ENCODE results near the gene TMEM179. TPM values are rescaled to one million over a fixed set of nuclear protein-coding genes. Genes with fewer than 3 reads are reported as not detected.

Gene TMEM179
- polyA plus RNA-seq, 1 donor from 2014 or later = 20.3 TPM

DNA sequence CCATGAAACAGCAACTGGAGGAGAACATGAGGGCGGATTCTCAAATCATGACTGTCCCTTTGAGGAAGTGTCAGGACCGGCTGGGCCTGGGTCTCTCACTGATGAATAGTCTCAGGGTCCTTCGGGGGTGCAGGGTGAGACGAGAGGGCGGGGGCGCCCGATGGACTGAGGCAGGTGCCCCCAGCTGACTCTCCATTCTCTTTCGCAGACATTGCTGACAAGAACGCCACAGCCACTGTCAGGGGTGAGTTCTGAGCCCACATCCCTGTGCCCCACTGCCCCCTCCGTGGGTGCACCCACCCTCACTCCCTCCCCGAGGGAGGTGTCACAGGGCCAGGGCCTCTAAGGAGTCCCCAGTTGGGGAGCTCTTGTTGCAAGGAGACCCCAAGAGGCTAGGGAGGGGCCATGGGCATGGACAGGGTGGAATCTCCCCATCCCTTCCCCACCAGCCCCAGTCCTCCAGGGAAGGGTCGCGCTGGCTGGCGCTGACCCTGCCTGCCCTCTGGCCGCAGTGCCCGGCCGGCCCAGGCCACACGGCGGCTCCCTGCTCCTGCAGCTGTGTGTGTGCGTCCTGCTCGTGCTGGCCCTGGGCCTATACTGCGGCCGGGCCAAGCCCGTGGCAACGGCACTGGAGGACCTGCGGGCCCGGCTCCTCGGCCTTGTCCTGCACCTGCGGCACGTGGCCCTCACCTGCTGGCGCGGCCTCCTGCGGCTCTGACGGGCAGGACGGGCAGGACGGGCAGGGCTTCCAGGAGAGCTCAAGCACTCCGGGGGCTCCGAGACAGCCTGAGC is 16.3 kb downstream of the TMEM179 start:
- no peaks in the 10 kb centered on the region for H3F3A ChIP-seq (ENCODE audit: insufficient read depth, low read length, poor library complexity, severe bottlenecking)
- H3K27ac ChIP-seq (ENCODE audit: low read length) = no peak overlapping the region
- H3K9ac ChIP-seq (ENCODE audit: low read length) = no peak overlapping the region
- H3K79me2 ChIP-seq (replicated peaks; ENCODE audit: insufficient read depth, low read length) = no peaks in the 10 kb centered on the region
- no peaks in the 10 kb centered on the region for H4K20me1 ChIP-seq (ENCODE audit: insufficient read depth)
- no peaks in the 10 kb centered on the region for H3K9me3 ChIP-seq (ENCODE audit: low read length)
- TF ChIP-seq, protein P1, sequence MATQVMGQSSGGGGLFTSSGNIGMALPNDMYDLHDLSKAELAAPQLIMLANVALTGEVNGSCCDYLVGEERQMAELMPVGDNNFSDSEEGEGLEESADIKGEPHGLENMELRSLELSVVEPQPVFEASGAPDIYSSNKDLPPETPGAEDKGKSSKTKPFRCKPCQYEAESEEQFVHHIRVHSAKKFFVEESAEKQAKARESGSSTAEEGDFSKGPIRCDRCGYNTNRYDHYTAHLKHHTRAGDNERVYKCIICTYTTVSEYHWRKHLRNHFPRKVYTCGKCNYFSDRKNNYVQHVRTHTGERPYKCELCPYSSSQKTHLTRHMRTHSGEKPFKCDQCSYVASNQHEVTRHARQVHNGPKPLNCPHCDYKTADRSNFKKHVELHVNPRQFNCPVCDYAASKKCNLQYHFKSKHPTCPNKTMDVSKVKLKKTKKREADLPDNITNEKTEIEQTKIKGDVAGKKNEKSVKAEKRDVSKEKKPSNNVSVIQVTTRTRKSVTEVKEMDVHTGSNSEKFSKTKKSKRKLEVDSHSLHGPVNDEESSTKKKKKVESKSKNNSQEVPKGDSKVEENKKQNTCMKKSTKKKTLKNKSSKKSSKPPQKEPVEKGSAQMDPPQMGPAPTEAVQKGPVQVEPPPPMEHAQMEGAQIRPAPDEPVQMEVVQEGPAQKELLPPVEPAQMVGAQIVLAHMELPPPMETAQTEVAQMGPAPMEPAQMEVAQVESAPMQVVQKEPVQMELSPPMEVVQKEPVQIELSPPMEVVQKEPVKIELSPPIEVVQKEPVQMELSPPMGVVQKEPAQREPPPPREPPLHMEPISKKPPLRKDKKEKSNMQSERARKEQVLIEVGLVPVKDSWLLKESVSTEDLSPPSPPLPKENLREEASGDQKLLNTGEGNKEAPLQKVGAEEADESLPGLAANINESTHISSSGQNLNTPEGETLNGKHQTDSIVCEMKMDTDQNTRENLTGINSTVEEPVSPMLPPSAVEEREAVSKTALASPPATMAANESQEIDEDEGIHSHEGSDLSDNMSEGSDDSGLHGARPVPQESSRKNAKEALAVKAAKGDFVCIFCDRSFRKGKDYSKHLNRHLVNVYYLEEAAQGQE (IDR thresholded peaks at IDR 0.05; ENCODE audit: borderline replicate concordance) = no peak
- no peak for TF ChIP-seq TAF1 (IDR thresholded peaks at IDR 0.05; ENCODE audit: low read depth)
- TF ChIP-seq, protein P2, sequence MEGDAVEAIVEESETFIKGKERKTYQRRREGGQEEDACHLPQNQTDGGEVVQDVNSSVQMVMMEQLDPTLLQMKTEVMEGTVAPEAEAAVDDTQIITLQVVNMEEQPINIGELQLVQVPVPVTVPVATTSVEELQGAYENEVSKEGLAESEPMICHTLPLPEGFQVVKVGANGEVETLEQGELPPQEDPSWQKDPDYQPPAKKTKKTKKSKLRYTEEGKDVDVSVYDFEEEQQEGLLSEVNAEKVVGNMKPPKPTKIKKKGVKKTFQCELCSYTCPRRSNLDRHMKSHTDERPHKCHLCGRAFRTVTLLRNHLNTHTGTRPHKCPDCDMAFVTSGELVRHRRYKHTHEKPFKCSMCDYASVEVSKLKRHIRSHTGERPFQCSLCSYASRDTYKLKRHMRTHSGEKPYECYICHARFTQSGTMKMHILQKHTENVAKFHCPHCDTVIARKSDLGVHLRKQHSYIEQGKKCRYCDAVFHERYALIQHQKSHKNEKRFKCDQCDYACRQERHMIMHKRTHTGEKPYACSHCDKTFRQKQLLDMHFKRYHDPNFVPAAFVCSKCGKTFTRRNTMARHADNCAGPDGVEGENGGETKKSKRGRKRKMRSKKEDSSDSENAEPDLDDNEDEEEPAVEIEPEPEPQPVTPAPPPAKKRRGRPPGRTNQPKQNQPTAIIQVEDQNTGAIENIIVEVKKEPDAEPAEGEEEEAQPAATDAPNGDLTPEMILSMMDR (IDR thresholded peaks at IDR 0.05; ENCODE audit: poor library complexity, severe bottlenecking) = no peak
- TF ChIP-seq RAD21 (conservative IDR thresholded peaks at IDR 0.05) = no peak
- TF ChIP-seq EP300 (conservative IDR thresholded peaks at IDR 0.05; ENCODE audit: poor library complexity, severe bottlenecking) = no peak
- TF ChIP-seq EZH2 (IDR thresholded peaks at IDR 0.05; ENCODE audit: borderline replicate concordance, insufficient read depth, low read length, poor library complexity, severe bottlenecking) = no peak
- TF ChIP-seq MXI1 (conservative IDR thresholded peaks at IDR 0.05; ENCODE audit: poor library complexity, severe bottlenecking) = no peak
- TF ChIP-seq SMC3 (conservative IDR thresholded peaks at IDR 0.05; ENCODE audit: poor library complexity) = no peak
- TF ChIP-seq POLR2AphosphoS5 (IDR thresholded peaks at IDR 0.05) = no peak
- no peaks in the 10 kb centered on the region for H3K9me2 ChIP-seq (ENCODE audit: insufficient read depth, low read length)
- H3K36me3 ChIP-seq (ENCODE audit: insufficient read depth, low read length) = no peaks in the 10 kb centered on the region
- no peak overlapping the region for H3K4me2 ChIP-seq (ENCODE audit: low read length)
- H3K4me3 ChIP-seq (ENCODE audit: low read length) = no peak overlapping the region
- no peaks in the 10 kb centered on the region for H3K27me3 ChIP-seq (ENCODE audit: insufficient read depth, low read depth, low read length)
- no peak overlapping the region for H2AFZ ChIP-seq (ENCODE audit: low read depth, low read length)

DNA sequence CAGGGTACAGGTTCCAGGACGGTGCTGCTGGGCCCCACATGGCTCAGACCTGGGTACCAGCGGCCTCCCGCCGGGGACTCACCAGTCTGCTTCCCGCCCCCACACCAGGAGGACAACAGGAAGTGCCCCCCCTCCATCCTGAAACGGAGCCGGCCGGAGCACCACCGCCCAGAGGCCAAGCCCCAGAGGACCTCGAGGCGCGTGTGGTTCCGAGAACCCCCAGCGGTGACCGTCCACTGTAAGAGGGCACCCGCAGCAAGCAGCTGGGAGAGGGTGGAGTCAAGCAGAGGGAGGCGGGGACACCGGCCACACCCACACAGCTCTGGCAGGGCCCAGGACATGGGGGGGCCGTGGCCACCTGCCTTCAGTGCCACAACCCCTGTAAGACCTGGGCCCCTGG is 16.9 kb downstream of the TMEM179 start:
- Histone ChIP-seq H3F3A (ENCODE audit: insufficient read depth, low read length, poor library complexity, severe bottlenecking) (no peaks in the 10 kb centered on the region), H3K4me2 (ENCODE audit: low read length) (no peak overlapping the region), H3K79me2 (replicated peaks; ENCODE audit: insufficient read depth, low read length) (no peaks in the 10 kb centered on the region), H3K9me3 (ENCODE audit: low read length) (no peaks in the 10 kb centered on the region), H2AFZ (ENCODE audit: low read depth, low read length) (no peak overlapping the region), H3K9me2 (ENCODE audit: insufficient read depth, low read length) (no peaks in the 10 kb centered on the region), H3K27me3 (ENCODE audit: insufficient read depth, low read depth, low read length) (no peaks in the 10 kb centered on the region), H3K27ac (ENCODE audit: low read length) (no peak overlapping the region), H3K9ac (ENCODE audit: low read length) (no peak overlapping the region), H4K20me1 (ENCODE audit: insufficient read depth) (no peaks in the 10 kb centered on the region), H3K4me3 (ENCODE audit: low read length) (no peak overlapping the region), H3K36me3 (ENCODE audit: insufficient read depth, low read length) (no peaks in the 10 kb centered on the region)
- TF ChIP-seq EZH2 (IDR thresholded peaks at IDR 0.05; ENCODE audit: borderline replicate concordance, insufficient read depth, low read length, poor library complexity, severe bottlenecking) = no peak
- TF ChIP-seq POLR2AphosphoS5 (IDR thresholded peaks at IDR 0.05) = no peak
- TF ChIP-seq, protein P2 (IDR thresholded peaks at IDR 0.05; ENCODE audit: poor library complexity, severe bottlenecking) = no peak
- TF ChIP-seq EP300 (conservative IDR thresholded peaks at IDR 0.05; ENCODE audit: poor library complexity, severe bottlenecking) = no peak
- TF ChIP-seq, protein P1 (IDR thresholded peaks at IDR 0.05; ENCODE audit: borderline replicate concordance) = no peak
- no peak for TF ChIP-seq SMC3 (conservative IDR thresholded peaks at IDR 0.05; ENCODE audit: poor library complexity)
- no peak for TF ChIP-seq TAF1 (IDR thresholded peaks at IDR 0.05; ENCODE audit: low read depth)
- no peak for TF ChIP-seq MXI1 (conservative IDR thresholded peaks at IDR 0.05; ENCODE audit: poor library complexity, severe bottlenecking)
- no peak for TF ChIP-seq RAD21 (conservative IDR thresholded peaks at IDR 0.05)

Measured in neural cell (in vitro differentiated cells).